Heart right ventricle (tissue), 16 donors: ENCODE data around the gene RTL10. TPM values are rescaled to one million over a fixed set of nuclear protein-coding genes. Genes with fewer than 3 reads are reported as not detected.

Source experiments
- ATAC-seq, 8 donors: fragments of 200-7000 bp; cut with Tn5 transposase; one replicate each; pipeline ENCODE4 v1.9.1; 2020; ENCODE audit warnings: mild to moderate bottlenecking in 8 of 8, moderate library complexity in 8 of 8, moderate number of reproducible peaks in 1 of 8
- DNase-seq, 2 donors: peaks; one replicate each; pipeline ENCODE4 v3.0.0-alpha.2; 2020
- H3K27ac ChIP-seq, 10 donors: fragments of 200-600 bp; sonication (generic) in 2 of 10; one replicate each; pipeline versions ENCODE4 v1.5.0 to v1.8.0; 2020 to 2022; ENCODE audit warnings: mild to moderate bottlenecking in 3 of 10
- H3K27me3 ChIP-seq, 7 donors: fragments of 200-600 bp; one replicate each; pipeline ENCODE4 v1.8.0; 2021 to 2022; ENCODE audit warnings: mild to moderate bottlenecking in 2 of 7
- H3K36me3 ChIP-seq, 9 donors: fragments of 200-600 bp; sonication (generic) in 1 of 9; one replicate each; pipeline versions ENCODE4 v1.5.0 to v1.8.0; 2020 to 2022; ENCODE audit warnings: mild to moderate bottlenecking in 2 of 9
- H3K4me1 ChIP-seq, 9 donors: fragments of 200-600 bp; sonication (generic) in 1 of 9; one replicate each; pipeline versions ENCODE4 v1.5.0 to v1.8.0; 2020 to 2022; ENCODE audit warnings: mild to moderate bottlenecking in 4 of 9
- H3K4me3 ChIP-seq, 10 donors: fragments of 200-600 bp; sonication (generic) in 2 of 10; one replicate each; pipeline versions ENCODE4 v1.5.0 to v1.8.0; 2020 to 2022; ENCODE audit warnings: mild to moderate bottlenecking in 7 of 10, moderate library complexity in 2 of 10
- H3K9me3 ChIP-seq, 11 donors: fragments of 200-600 bp in 10 of 11; sonication (generic) in 2 of 11; one replicate each; pipeline versions ENCODE4 v1.5.0 to v1.8.0; 2013 to 2022; ENCODE audit warnings: mild to moderate bottlenecking in 2 of 11, control low read depth in 1 of 11, moderate library complexity in 1 of 11
- WGBS, 2 donors: extraction: QIAGEN DNeasy Blood & Tissue Kit; methylation state at CpG; one replicate each; pipeline ENCODE4 v1.1.7; 2013; ENCODE audit warnings: inconsistent platforms in 1 of 2; 5-methylcytosine and 5-hydroxymethylcytosine counted together
- intact Hi-C, 10 donors: fragments of 100-400 bp; cut with DNase I; formaldehyde crosslinking; loops; one replicate each; pipeline versions ENCODE4 v1.11.1 to v1.14.2; 2022
- polyA plus RNA-seq, 2 donors: library from polyadenylated mRNA; stranded (reverse); fragments of 200-250 nt; gene quantifications; one replicate each; pipeline ENCODE4 v1.2.3, GENCODE V29; 2013
- total RNA-seq, 10 donors: library from RNA; stranded (reverse); fragmentation: NEBNext Ultra II Directional in 3 of 10; extraction: Animal tissue kit (Norgen Biotek cat#: 25700) in 3 of 10; gene quantifications; one replicate each; pipeline versions ENCODE4 v1.2.1 to v1.2.4, GENCODE V29; 2021 to 2023
- TF ChIP-seq, protein P1 (sequence below), 9 donors: fragments of 200-600 bp; sonication (generic) in 2 of 9; IDR thresholded peaks; one replicate each; pipeline versions ENCODE4 v1.5.0 to v1.8.0; 2021 to 2022; ENCODE audit warnings: antibody characterized with exemption in 9 of 9, mild to moderate bottlenecking in 5 of 9, moderate library complexity in 1 of 9
- donor health status: Arrhythmogenic right ventricular cardiomyopathy.
- donor health status: ischemic (EF 13 %, LVEDD 7.1; RV severe dilation, severe dysfunction).
- donor health status: healthy with polysubstance abuse.
- donor health status: DM: no; HTN: yes; CAD: no.
- donor health status: DM: no; HTN: no; CAD: no.
- donor health status: ischemic (EF 25% LVEDD 6.9; RV normal size, moderate dysfunction).
- donor health status: ischemic (EF 25% LVEDD 5.7; RV mildly dilated, moderate dysfunction).
- donor health status: healthy.
- donor health status: DM: yes; HTN: yes; CAD: no.
- donor health status: Ischemic cardiomyopathy.
- donor health status: ischemic (EF 35%, LVEDD 5.7; RV mildly dilated, moderate dysfunction).
- donor health status: nonischemic (EF 11% LVEDD 7.7; RV severe dilation, severe dysfunction).
- donor health status: DM: yes; HTN: yes; CAD: no.
- donor health status: PGD.
- donor health status: ischemic (EF 29% LVEDD 5.4; RV normal size, mild dysfunction).
- donor health status: nonischemic (EF 23%, LVEDD 6.1; RV moderate dilation, normal function).

The RTL10 gene
- total and polyA plus RNA-seq, 12 donors, result 4.0 to 12.0 (median 7.1) TPM

DNA sequence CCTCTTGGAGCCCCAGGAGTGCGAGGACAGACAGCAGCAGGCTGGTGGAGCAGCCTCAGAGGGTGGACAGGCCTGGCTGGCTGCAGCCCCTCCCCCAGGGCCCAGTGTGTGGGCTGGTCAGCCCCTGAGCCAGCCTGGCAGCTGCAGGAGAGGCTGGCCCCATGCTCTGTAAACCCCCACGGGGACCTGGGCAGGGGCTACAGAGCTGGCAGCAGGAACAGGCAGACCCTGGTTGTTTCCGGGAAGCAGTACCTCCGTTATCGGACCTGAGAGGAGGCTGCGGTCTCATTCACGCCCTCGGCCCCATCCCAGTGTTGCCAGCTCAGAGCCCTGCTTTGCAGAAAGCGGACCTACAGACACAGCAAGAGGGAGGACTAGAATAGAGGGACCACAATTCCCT, 48.4 kb upstream of the RTL10 start:
- Histone ChIP-seq H3K36me3 (peaks cover 0 to 54% (median under 1%) of the 10 kb centered on the region in 9 donors), H3K27me3 (no peaks in the 10 kb centered on the region), H3K9me3 (no peaks in the 10 kb centered on the region), H3K4me1 (no peaks in the 10 kb centered on the region), H3K27ac (no peak overlapping the region), H3K4me3 (no peak overlapping the region)
- 83 to 88% methylated on average over 9 of the region's 9 CpGs for WGBS, 2 donors
- DNase-seq (no peak), ATAC-seq (peak in 2 of 8 donors; percentile 33 to 51)
- intact Hi-C loops, result no loop called here
- TF ChIP-seq, protein P1, sequence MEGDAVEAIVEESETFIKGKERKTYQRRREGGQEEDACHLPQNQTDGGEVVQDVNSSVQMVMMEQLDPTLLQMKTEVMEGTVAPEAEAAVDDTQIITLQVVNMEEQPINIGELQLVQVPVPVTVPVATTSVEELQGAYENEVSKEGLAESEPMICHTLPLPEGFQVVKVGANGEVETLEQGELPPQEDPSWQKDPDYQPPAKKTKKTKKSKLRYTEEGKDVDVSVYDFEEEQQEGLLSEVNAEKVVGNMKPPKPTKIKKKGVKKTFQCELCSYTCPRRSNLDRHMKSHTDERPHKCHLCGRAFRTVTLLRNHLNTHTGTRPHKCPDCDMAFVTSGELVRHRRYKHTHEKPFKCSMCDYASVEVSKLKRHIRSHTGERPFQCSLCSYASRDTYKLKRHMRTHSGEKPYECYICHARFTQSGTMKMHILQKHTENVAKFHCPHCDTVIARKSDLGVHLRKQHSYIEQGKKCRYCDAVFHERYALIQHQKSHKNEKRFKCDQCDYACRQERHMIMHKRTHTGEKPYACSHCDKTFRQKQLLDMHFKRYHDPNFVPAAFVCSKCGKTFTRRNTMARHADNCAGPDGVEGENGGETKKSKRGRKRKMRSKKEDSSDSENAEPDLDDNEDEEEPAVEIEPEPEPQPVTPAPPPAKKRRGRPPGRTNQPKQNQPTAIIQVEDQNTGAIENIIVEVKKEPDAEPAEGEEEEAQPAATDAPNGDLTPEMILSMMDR (IDR thresholded peaks at IDR 0.05), result no peak

DNA sequence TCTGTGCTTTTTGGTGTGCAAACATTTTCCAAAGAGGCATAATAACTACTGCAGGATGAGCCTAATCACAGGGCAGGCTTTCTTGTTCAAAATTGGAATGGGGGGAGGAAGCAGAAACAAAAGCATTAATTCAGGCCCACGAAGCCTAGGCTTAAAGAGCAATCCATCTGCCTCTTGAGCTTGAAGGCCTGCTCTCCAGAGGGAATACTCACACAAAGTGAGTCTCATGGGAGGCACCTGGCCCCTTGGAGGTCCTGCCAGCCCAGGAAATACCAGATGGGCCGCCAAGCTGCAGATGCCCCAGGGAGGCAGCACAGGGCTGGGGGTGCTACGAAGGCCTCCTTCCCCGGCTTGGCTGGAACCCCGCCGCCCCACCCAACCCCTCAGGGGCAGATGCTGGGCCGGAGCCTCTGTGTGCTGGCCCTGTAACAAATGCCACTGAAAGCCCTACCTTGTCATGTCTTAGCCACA, 47.6 kb upstream of the RTL10 start:
- H3K36me3 ChIP-seq, result peaks cover 0 to 62% (median 4%) of the 10 kb centered on the region in 9 donors

GRCh38 chr22:19901577-19902244, 47.0 kb upstream of the RTL10 start:
- WGBS, 2 donors, result 94 to 96% methylated on average over 11 of the region's 11 CpGs
- peaks cover 0 to 67% (median 4%) of the 10 kb centered on the region in 9 donors for H3K36me3 ChIP-seq

More for the DNA sequence above, 47.6 kb upstream of the RTL10 start:
- Histone ChIP-seq H3K27me3 (no peaks in the 10 kb centered on the region), H3K27ac (no peak overlapping the region), H3K9me3 (no peaks in the 10 kb centered on the region), H3K4me1 (no peaks in the 10 kb centered on the region), H3K4me3 (no peak overlapping the region)
- TF ChIP-seq, protein P1 (IDR thresholded peaks at IDR 0.05), result no peak
- no peak for DNase-seq
- 91% methylated on average over 7 of the region's 7 CpGs for WGBS, 2 donors
- no peak for ATAC-seq
- intact Hi-C loops, result no loop called here

DNA sequence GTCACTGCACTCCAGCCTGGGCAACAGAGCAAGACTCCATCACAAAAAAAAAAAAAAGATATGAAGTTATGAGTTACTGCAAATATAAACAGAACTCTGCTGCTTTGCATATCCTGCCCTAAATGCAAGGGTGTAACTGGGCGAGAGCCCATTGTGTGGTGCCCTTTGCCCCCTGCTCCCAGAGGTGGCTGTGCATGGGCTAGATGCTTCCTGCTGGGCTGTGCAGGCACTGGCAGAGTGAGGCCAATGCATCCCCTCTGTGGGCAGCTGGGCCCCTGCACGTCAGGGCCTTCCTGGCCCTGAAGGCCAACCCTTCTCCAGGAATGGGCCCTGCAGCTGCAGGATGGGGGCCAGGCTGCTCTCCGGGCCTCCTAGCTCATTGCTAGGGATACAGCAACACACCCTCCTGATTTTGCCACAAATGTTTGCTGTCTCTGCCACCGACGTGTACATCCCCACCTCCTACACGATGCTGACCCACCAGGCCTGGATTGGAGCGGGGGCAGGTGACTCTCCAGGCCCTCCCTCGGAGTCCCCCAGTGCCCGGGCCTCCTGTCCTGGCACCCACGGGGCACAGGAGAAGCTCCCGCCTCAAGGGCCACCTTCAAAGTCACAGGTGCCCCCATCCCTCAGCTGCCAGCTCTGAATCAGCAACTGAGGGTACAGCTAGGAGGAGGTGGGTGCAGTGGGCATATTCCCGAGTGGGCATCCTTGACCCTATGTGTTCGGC, 46.2 kb upstream of the RTL10 start:
- intact Hi-C loops, result no loop called here
- DNase-seq, result no peak
- no peak for ATAC-seq
- no peak overlapping the region for H3K27ac ChIP-seq
- 90 to 92% methylated on average over 13 of the region's 13 CpGs for WGBS, 2 donors
- H3K4me3 ChIP-seq, result no peak overlapping the region
- no peaks in the 10 kb centered on the region for H3K4me1 ChIP-seq
- TF ChIP-seq, protein P1 (IDR thresholded peaks at IDR 0.05), result no peak
- H3K9me3 ChIP-seq, result no peaks in the 10 kb centered on the region
- peaks cover 0 to 61% (median 4%) of the 10 kb centered on the region in 9 donors for H3K36me3 ChIP-seq
- no peaks in the 10 kb centered on the region for H3K27me3 ChIP-seq

More at GRCh38 chr22:19901577-19902244, 47.0 kb upstream of the RTL10 start:
- Histone ChIP-seq H3K4me1 (no peaks in the 10 kb centered on the region), H3K9me3 (no peaks in the 10 kb centered on the region), H3K27me3 (no peaks in the 10 kb centered on the region), H3K27ac (no peak overlapping the region), H3K4me3 (no peak overlapping the region)
- ATAC-seq (no peak), DNase-seq (no peak)
- intact Hi-C loops, result no loop called here
- TF ChIP-seq, protein P1 (IDR thresholded peaks at IDR 0.05), result no peak
